Immature natural killer cell (primary cell): ENCODE results near the gene GSTM4. TPM values are rescaled to one million over a fixed set of nuclear protein-coding genes. Genes with fewer than 3 reads are reported as not detected.
A peak's percentile ranks its signal among the peaks of the same experiment; 100 is the strongest.

Experiments used
- DNase-seq, 3 donors: peaks; one replicate each; pipeline ENCODE4 v3.0.0; 2022; ENCODE audit warnings: mixed read lengths in 1 of 3
- H3K27ac Mint-ChIP-seq, 6 donors: one replicate each; pipeline ENCODE4 v1.8.0; 2020; ENCODE audit warnings: mixed read lengths in 6 of 6, mild to moderate bottlenecking in 5 of 6, inconsistent platforms in 4 of 6, moderate library complexity in 3 of 6
- H3K27me3 Mint-ChIP-seq, 3 donors: one replicate each; pipeline ENCODE4 v1.8.0; 2020 to 2021; ENCODE audit warnings: low read depth in 3 of 3, mild to moderate bottlenecking in 3 of 3, mixed read lengths in 3 of 3, moderate library complexity in 3 of 3, inconsistent platforms in 1 of 3
- H3K36me3 Mint-ChIP-seq, 3 donors: one replicate each; pipeline ENCODE4 v1.8.0; 2020; ENCODE audit warnings: mixed read lengths in 3 of 3, inconsistent platforms in 2 of 3, mild to moderate bottlenecking in 2 of 3
- H3K4me1 Mint-ChIP-seq, 2 donors: one replicate each; pipeline ENCODE4 v1.8.0; 2020; ENCODE audit warnings: inconsistent platforms in 2 of 2, mild to moderate bottlenecking in 2 of 2, mixed read lengths in 2 of 2, moderate library complexity in 1 of 2
- H3K4me3 Mint-ChIP-seq, 5 donors: one replicate each; pipeline ENCODE4 v1.8.0; 2020; ENCODE audit warnings: mild to moderate bottlenecking in 5 of 5, mixed read lengths in 5 of 5, inconsistent platforms in 3 of 5, moderate library complexity in 3 of 5
- H3K9me3 Mint-ChIP-seq, 6 donors: one replicate each; pipeline ENCODE4 v1.8.0; 2020; ENCODE audit warnings: mild to moderate bottlenecking in 6 of 6, mixed read lengths in 6 of 6, inconsistent platforms in 4 of 6, moderate library complexity in 3 of 6
- polyA plus RNA-seq, 3 donors: library from polyadenylated mRNA; unstranded; fragments of 300-500 nt; fragmentation: Illumina TruSeq; gene quantifications; one replicate each; pipeline ENCODE4 v1.2.3, GENCODE V29; 2021

Gene GSTM4
- polyA plus RNA-seq, 3 donors from 2014 or later, result 10.9 to 33.4 (median 21.0) TPM

GRCh38 chr1:109620841-109621286 lies 35.0 kb upstream of the GSTM4 start:
- H3K27ac Mint-ChIP-seq, result peak overlapping the region; percentile 92 to 99 (median 96)
- H3K36me3 Mint-ChIP-seq, result no peaks in the 10 kb centered on the region
- peaks cover 48% of the 10 kb centered on the region in 2 donors for H3K4me1 Mint-ChIP-seq
- DNase-seq, result peak; percentile 96 to 98 (median 96)
- peaks cover 16 to 18% (median 17%) of the 10 kb centered on the region in 3 donors for H3K27me3 Mint-ChIP-seq
- H3K9me3 Mint-ChIP-seq, result no peaks in the 10 kb centered on the region
- H3K4me3 Mint-ChIP-seq, result peak overlapping the region; percentile 92 to 99 (median 95)

DNA sequence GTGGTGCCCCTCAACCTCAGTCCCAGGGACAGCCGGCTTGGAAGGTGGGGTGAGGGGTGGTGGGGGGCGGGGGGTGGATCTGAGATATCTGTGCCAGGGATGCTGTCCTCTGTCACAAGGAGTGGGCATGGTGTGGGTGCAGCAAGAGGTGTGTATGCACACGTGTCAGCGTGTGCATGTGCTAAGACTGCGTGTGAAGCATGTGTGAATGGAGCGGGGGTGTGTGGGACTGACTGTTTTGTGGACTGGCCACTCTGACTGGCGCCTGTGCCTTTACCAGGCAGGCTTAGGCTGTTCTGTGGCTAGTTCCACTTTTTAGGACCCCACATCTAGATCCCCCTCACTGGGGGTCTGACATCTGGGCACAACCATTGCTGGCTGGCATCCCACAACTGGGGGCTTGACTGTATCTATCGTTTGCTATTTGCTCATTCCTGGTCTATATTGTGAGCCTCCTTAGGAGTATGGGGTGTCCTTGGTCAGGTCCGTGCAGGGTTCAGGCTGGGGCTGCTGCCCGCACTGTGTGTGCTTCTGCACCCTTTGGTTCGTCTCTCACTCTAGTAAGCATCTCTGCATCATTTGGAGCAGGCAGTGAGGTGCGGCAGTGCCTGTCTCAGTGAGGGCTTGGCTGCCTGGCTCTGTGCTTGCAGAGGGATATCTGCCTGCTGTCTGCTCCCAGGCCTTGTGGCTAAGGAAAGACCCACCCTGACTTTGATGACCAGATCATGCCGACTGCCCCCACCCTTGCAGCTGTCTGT lies 34.3 kb upstream of the GSTM4 start:
- H3K36me3 Mint-ChIP-seq, result no peaks in the 10 kb centered on the region
- H3K27ac Mint-ChIP-seq, result peak overlapping the region; percentile 86 to 99 (median 96)
- H3K4me3 Mint-ChIP-seq, result peak overlapping the region; percentile 92 to 99 (median 95)
- peaks cover 48% of the 10 kb centered on the region in 2 donors for H3K4me1 Mint-ChIP-seq
- H3K27me3 Mint-ChIP-seq, result peaks cover 15 to 18% (median 17%) of the 10 kb centered on the region in 3 donors
- no peak for DNase-seq
- H3K9me3 Mint-ChIP-seq, result no peaks in the 10 kb centered on the region

DNA sequence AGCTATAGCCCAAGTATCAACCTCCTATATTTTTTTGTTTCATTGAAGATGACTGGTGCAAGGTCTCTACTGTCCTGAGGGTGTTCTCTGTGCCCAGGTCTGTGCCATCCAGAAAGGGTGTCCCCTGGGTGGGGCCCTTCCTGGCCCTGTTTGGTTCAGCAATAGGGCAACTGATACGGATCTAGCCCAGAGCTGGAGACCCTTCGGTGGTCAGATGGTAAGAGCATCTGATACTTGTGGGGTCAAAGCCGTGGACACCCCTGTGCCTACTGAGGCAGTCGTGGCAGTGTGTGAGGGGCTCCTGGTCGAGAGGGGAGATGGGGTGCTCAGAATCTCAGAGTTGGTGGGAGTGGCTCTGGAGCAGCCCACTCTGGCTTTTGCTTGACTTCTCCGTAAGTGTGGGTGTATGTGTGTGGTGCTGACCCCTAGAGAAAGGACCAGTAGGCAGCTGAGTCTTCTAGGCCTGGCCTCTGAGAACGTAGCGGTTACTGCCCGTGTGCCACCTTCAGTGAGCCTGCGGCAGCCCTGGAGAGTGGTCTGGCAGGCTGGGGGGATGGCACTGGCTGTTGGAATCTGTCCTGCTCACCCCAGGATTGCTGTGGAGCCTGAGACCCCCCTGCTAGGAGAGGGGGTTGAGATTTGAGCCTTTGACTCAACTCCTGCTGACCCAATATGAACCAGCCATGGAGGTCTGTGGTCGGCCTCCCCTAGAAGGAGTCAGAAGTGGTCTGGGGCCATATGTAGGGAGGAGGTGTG lies 33.6 kb upstream of the GSTM4 start:
- DNase-seq, result no peak
- peaks cover 0 to under 1% (median 0%) of the 10 kb centered on the region in 3 donors for H3K36me3 Mint-ChIP-seq
- H3K27me3 Mint-ChIP-seq, result peaks cover 15 to 18% (median 17%) of the 10 kb centered on the region in 3 donors
- peak overlapping the region; percentile 86 to 99 (median 96) for H3K27ac Mint-ChIP-seq
- peak overlapping the region; percentile 92 to 99 (median 95) for H3K4me3 Mint-ChIP-seq
- no peaks in the 10 kb centered on the region for H3K9me3 Mint-ChIP-seq
- H3K4me1 Mint-ChIP-seq, result peaks cover 48% of the 10 kb centered on the region in 2 donors

GRCh38 chr1:109622895-109623294 lies 33.0 kb upstream of the GSTM4 start:
- Mint-ChIP-seq H3K27me3 (peaks cover 15 to 18% (median 17%) of the 10 kb centered on the region in 3 donors), H3K27ac (peak overlapping the region; percentile 55 to 99 (median 96)), H3K9me3 (no peaks in the 10 kb centered on the region), H3K4me1 (peaks cover 48% of the 10 kb centered on the region in 2 donors), H3K4me3 (peak overlapping the region in 4 of 5 donors; percentile 3 to 69 (median 40)), H3K36me3 (peaks cover 0 to 6% (median 3%) of the 10 kb centered on the region in 3 donors)
- DNase-seq, result no peak

DNA sequence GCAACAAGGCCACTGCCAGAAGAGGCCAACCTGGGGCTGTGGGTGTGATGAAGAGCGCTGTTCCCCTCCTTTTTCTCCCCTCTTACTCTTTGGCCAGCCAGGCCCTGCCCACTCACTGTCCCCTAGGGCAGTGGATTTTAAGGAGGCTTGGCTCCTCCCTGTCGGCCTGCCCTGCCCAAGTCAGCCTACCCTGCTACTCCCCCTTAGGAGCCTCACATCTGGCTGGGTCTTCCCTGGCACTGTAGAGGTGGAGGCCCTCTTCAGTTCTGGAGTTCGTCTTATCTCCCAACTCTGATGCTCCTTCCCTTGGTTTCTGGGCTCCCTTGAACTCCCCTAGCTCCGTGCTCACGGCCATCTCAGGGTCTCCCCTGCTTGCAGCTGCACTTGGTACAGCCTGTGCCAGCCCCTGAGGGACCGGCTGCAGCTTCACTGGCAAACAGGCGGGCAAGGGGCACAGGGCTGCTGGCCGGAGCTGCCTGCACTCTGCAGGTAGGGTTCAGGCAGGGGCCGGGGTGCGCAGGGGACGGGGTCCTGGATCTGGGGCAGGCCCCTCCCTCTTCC lies 32.2 kb upstream of the GSTM4 start:
- H3K9me3 Mint-ChIP-seq, result no peaks in the 10 kb centered on the region
- peaks cover 0 to 12% (median 3%) of the 10 kb centered on the region in 3 donors for H3K36me3 Mint-ChIP-seq
- H3K4me1 Mint-ChIP-seq, result peaks cover 44% of the 10 kb centered on the region in 2 donors
- H3K27ac Mint-ChIP-seq, result peak overlapping the region in 5 of 6 donors; percentile 54 to 97 (median 85)
- DNase-seq, result no peak
- peaks cover 15 to 18% (median 17%) of the 10 kb centered on the region in 3 donors for H3K27me3 Mint-ChIP-seq
- H3K4me3 Mint-ChIP-seq, result peak overlapping the region in 1 of 5 donors; percentile 51

DNA sequence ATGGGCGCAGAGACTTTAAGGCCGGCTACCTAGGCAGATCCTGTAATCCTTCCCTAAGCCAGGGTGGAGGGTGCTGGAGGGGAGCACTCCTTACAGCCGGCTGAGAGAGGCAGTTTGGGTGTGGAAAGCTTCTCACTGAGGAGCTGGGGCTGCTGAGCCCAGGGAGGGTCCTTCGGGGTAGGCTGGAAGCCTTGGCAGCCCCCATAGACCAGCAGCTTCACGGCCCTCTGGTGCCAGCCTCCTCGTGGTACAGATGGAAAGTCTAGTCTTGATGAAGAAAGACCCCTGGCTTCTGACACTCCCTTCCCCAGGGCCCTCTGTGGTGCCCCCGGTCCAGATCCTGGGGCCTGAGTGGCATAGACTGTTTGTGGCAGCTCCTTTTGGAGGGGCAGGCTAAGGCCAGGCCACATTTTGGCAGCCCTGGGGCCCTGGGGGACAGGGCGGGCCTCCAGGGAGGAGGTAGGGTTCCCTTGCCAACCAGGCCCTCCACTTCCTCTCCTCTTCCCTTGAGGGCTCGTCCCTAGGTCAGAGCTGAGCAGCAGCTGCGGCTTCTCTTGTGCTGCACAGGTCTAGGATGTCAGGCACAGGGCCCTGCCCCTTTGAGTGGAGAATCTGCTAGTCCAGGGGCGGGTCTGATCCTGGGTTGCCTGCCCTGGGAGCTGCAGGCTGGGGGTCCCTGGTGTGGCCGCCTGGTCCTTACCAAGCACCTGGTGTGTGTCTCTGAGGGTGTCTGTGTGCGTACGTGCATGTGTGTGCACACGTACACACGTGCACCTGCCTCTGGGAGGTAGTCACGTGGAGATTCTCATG lies 31.5 kb upstream of the GSTM4 start:
- Mint-ChIP-seq H3K9me3 (no peaks in the 10 kb centered on the region), H3K27ac (peak overlapping the region in 4 of 6 donors; percentile 26 to 49 (median 42)), H3K27me3 (peaks cover 15 to 16% (median 15%) of the 10 kb centered on the region in 3 donors), H3K4me1 (peaks cover 37% of the 10 kb centered on the region in 2 donors), H3K36me3 (peaks cover 0 to 15% (median 5%) of the 10 kb centered on the region in 3 donors), H3K4me3 (no peak overlapping the region)
- no peak for DNase-seq

DNA sequence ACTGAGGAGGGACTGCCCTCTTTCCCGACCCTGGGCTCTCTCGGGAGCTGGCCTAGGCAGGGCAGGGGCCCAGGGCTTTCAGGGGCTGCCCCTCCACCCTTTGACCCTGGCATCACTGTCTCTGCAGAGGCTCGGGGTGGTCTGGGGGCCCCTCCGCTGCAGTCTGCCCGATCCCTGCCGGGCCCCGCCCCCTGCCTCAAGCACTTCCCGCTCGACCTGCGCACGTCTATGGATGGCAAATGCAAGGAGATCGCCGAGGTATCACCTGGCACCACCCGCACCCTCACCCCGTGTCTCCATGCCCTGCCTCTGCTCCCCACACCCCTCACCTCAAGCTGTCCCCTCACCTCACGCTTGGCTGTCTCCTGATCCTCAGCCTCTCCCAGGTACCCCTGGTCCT lies 30.7 kb upstream of the GSTM4 start:
- Mint-ChIP-seq H3K36me3 (peaks cover 0 to 22% (median 11%) of the 10 kb centered on the region in 3 donors), H3K4me3 (no peak overlapping the region), H3K4me1 (peaks cover 29 to 30% of the 10 kb centered on the region in 2 donors), H3K27me3 (peaks cover 7 to 8% (median 8%) of the 10 kb centered on the region in 3 donors), H3K27ac (peak overlapping the region in 1 of 6 donors; percentile 40), H3K9me3 (no peaks in the 10 kb centered on the region)
- no peak for DNase-seq

DNA sequence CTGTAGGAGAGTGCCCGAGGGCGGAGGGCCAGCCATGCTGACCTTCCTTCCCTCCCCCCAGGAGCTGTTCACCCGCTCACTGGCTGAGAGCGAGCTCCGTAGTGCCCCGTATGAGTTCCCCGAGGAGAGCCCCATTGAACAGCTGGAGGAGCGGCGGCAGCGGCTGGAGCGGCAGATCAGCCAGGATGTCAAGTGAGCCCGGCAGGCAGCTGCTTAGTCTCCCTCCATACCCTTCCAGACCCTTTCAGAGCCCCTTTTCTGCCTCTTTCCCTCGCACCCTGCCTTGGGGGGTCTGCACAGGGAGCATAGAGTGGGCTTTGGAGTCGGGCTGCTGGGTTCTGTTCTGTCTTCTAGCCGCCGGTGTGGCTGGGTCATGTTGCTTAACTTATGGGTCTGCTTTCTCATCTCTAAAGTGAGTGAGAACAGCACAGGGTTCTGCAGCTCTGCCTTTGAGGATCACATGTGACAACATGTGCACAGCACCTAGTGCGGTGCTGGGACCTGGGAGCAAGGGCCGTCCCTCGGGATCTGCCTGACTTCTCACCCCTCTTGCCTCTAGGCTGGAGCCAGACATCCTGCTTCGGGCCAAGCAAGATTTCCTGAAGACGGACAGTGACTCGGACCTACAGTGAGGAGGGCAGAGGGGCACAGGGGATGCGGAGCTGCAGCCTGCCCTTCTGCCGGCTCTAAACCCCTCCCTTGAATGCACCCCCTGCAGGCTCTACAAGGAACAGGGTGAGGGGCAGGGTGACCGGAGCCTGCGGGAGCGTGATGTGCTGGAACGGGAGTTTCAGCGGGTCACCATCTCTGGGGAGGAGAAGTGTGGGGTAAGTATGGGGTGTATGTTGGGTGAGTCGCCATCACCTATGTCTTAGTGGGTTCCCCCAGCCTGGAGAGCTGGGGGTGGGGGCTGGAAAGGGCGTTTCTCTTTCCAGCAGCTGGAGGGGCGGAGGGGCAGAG lies 30.0 kb upstream of the GSTM4 start:
- no peak for DNase-seq
- peaks cover 22 to 25% of the 10 kb centered on the region in 2 donors for H3K4me1 Mint-ChIP-seq
- H3K36me3 Mint-ChIP-seq, result peaks cover 0 to 23% (median 11%) of the 10 kb centered on the region in 3 donors

DNA sequence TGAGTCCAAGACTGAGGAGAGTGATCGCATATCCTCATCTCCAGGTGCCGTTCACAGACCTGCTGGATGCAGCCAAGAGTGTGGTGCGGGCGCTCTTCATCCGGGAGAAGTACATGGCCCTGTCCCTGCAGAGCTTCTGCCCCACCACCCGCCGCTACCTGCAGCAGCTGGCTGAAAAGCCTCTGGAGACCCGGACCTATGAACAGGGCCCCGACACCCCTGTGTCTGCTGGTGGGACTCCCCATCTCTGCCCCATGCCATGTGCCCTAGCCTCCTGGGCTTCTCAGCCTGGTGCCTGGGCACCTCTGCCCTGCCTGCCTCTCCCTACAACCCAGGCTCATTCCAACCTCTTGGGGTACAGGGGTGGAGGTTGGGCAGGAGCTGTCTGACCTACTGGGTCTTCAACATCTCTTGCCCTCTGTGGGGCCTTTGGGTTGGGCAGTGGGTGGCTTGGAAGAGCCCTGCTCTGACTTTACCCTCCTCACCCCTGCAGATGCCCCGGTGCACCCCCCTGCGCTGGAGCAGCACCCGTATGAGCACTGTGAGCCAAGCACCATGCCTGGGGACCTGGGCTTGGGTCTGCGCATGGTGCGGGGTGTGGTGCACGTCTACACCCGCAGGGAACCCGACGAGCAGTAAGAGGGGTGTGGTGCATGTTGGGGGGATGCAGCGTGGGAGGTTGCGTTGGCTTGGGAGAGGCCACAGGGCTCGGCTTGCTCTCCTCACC lies 29.1 kb upstream of the GSTM4 start:
- no peaks in the 10 kb centered on the region for H3K27me3 Mint-ChIP-seq
- H3K9me3 Mint-ChIP-seq, result no peaks in the 10 kb centered on the region
- H3K4me3 Mint-ChIP-seq, result no peak overlapping the region
- H3K36me3 Mint-ChIP-seq, result peaks cover 1 to 29% (median 11%) of the 10 kb centered on the region in 3 donors
- DNase-seq, result no peak
- H3K27ac Mint-ChIP-seq, result peak overlapping the region in 1 of 6 donors; percentile 76
- H3K4me1 Mint-ChIP-seq, result peaks cover 13 to 17% of the 10 kb centered on the region in 2 donors

More for the DNA sequence above, 30.0 kb upstream of the GSTM4 start:
- no peak overlapping the region for H3K4me3 Mint-ChIP-seq
- no peaks in the 10 kb centered on the region for H3K9me3 Mint-ChIP-seq
- peaks cover 2 to 3% (median 2%) of the 10 kb centered on the region in 3 donors for H3K27me3 Mint-ChIP-seq
- H3K27ac Mint-ChIP-seq, result peak overlapping the region in 1 of 6 donors; percentile 76

- Mint-ChIP-seq H3K4me3 (no peak overlapping the region), H3K27ac (peak overlapping the region in 3 of 6 donors; percentile 7 to 67 (median 49)), H3K27me3 (no peaks in the 10 kb centered on the region), H3K4me1 (peaks cover 3 to 8% of the 10 kb centered on the region in 2 donors), H3K36me3 (peaks cover 4 to 32% (median 11%) of the 10 kb centered on the region in 3 donors), H3K9me3 (no peaks in the 10 kb centered on the region)
- DNase-seq, result no peak
Observed at GRCh38 chr1:109627692-109628399, 28.1 kb upstream of the GSTM4 start.
